ENCODE results near the gene RSPO1. TPM values are rescaled to one million over a fixed set of nuclear protein-coding genes. Genes with fewer than 3 reads are reported as not detected.

The RSPO1 gene
- total and polyA plus RNA-seq, 2 experiments from 2014 or later = 0.22 TPM; not detected in 1

- in situ Hi-C loops (cut with MboI) = no loop called here
Measured at GRCh38 chr1:37612186-37612585, 22.5 kb downstream of the RSPO1 start.

DNA sequence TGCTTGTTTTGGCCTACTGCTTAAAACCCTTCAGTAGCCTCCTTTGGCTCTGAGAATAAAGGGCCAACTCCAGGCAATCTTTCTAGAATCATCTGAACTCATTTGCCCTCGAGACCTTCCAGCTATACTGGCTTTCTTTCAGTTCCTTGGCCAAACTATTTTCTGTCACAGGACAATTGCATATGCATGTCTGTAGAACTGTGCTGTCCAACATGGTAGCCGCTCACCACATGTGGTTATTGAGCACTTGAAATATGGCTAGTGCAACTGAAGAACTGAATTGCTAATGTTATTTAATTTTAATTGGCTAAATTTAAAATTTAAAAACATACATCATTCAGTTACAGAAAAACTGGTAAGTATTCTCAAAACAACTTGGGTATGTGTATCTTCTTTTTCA, 24.7 kb downstream of the RSPO1 start:
- no peaks in the 10 kb centered on the region for H3K9me2 ChIP-seq (ENCODE audit: insufficient read depth)
- 29 to 45% methylated on average over 2 of the region's 2 CpGs for whole genome bisulfite sequencing, 2 experiments (ENCODE audit: low coverage in 1 of 2, low lambda C conversion rate in 2 of 2, missing lambda C conversion rate in 2 of 2)
- H3K9me3 ChIP-seq (ENCODE audit: low read depth) = no peaks in the 10 kb centered on the region
- no peak overlapping the region for H3K4me3 ChIP-seq
- no peak for DNase-seq
- H3K9ac ChIP-seq = no peak overlapping the region
- no peaks in the 10 kb centered on the region for H3K36me3 ChIP-seq (ENCODE audit: low read depth)
- H3K4me1 ChIP-seq (ENCODE audit: insufficient read depth) = peaks cover 17% of the 10 kb centered on the region
- 0 out of 2 replicates have a peak, but pooled peaks cover under 1% of the 10 kb centered on the region for H3K27me3 ChIP-seq (replicated peaks; ENCODE audit: insufficient read depth)
- in situ Hi-C loops (cut with MboI) = loop anchor here (5.0 kb wide), 1 partner anchor 57 kb away; no protein-coding TSS in a partner anchor
- peaks cover 4% of the 10 kb centered on the region; the same call in 1 of the 2 replicates for H3F3A ChIP-seq (ENCODE audit: insufficient read depth)
- H2AFZ ChIP-seq = no peak overlapping the region
- H3K27ac ChIP-seq = no peak overlapping the region
- no peak overlapping the region for H3K4me2 ChIP-seq (ENCODE audit: unreplicated experiment)
- TF ChIP-seq EZH2 (IDR thresholded peaks at IDR 0.05; ENCODE audit: insufficient read depth, poor library complexity, severe bottlenecking) (no peak), EZH2phosphoT487 (IDR thresholded peaks at IDR 0.05; ENCODE audit: insufficient read depth, low read depth) (no peak)
- H4K20me1 ChIP-seq (ENCODE audit: insufficient read depth) = no peaks in the 10 kb centered on the region
- no peaks in the 10 kb centered on the region for H3K79me2 ChIP-seq (ENCODE audit: insufficient read depth)

More at GRCh38 chr1:37612186-37612585, 22.5 kb downstream of the RSPO1 start:
- Histone ChIP-seq H3K4me3 (no peak overlapping the region), H2AFZ (no peak overlapping the region), H3K9me3 (ENCODE audit: low read depth) (no peaks in the 10 kb centered on the region), H3K9me2 (ENCODE audit: insufficient read depth) (no peaks in the 10 kb centered on the region), H3K79me2 (ENCODE audit: insufficient read depth) (no peaks in the 10 kb centered on the region), H3K9ac (no peak overlapping the region), H3K27me3 (replicated peaks; ENCODE audit: insufficient read depth) (peaks cover 9% of the 10 kb centered on the region; the same call in 1 of the 2 replicates), H3K36me3 (ENCODE audit: low read depth) (no peaks in the 10 kb centered on the region), H4K20me1 (ENCODE audit: insufficient read depth) (no peaks in the 10 kb centered on the region), H3K27ac (no peak overlapping the region), H3K4me2 (ENCODE audit: unreplicated experiment) (no peak overlapping the region), H3F3A (ENCODE audit: insufficient read depth) (no peaks in the 10 kb centered on the region), H3K4me1 (ENCODE audit: insufficient read depth) (no peaks in the 10 kb centered on the region)
- WGBS, 2 experiments (ENCODE audit: low coverage in 1 of 2, low lambda C conversion rate in 2 of 2, missing lambda C conversion rate in 2 of 2) = 60% methylated on average over 4 of the region's 4 CpGs
- DNase-seq = no peak
- TF ChIP-seq EZH2 (IDR thresholded peaks at IDR 0.05; ENCODE audit: insufficient read depth, poor library complexity, severe bottlenecking) (no peak), EZH2phosphoT487 (IDR thresholded peaks at IDR 0.05; ENCODE audit: insufficient read depth, low read depth) (no peak)

DNA sequence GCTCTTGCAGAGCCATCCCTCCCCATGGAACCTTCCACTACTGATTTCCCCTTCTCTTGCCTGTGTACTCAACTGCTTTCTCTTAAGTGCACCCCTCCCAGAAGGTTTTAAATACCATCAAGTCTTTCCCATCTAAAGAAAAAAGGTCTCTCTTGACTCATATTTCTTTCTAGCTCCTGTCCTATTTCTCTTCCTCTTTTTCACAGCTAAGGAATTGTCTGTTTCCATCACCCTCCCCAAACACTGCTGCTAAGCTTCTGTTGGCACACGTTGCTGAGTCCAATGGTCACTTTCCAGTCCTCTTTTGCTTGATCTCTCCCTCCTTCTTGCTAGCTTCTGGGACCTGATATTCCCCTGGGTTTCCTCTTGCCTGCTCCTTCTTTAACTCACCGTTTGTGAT, 25.7 kb downstream of the RSPO1 start:
- Histone ChIP-seq H3K79me2 (ENCODE audit: insufficient read depth) (no peaks in the 10 kb centered on the region), H3F3A (ENCODE audit: insufficient read depth) (peaks cover 4% of the 10 kb centered on the region; the same call in 1 of the 2 replicates), H3K9me3 (ENCODE audit: low read depth) (no peaks in the 10 kb centered on the region), H3K9me2 (ENCODE audit: insufficient read depth) (no peaks in the 10 kb centered on the region), H2AFZ (no peak overlapping the region), H3K4me2 (ENCODE audit: unreplicated experiment) (no peak overlapping the region), H3K4me3 (no peak overlapping the region), H3K36me3 (ENCODE audit: low read depth) (no peaks in the 10 kb centered on the region), H3K27ac (no peak overlapping the region), H3K4me1 (ENCODE audit: insufficient read depth) (peaks cover 17% of the 10 kb centered on the region), H3K9ac (no peak overlapping the region), H4K20me1 (ENCODE audit: insufficient read depth) (no peaks in the 10 kb centered on the region), H3K27me3 (replicated peaks; ENCODE audit: insufficient read depth) (no peaks in the 10 kb centered on the region)
- 50% methylated on average over 2 of the region's 2 CpGs for WGBS, 2 experiments (ENCODE audit: low coverage in 1 of 2, low lambda C conversion rate in 2 of 2, missing lambda C conversion rate in 2 of 2)
- in situ Hi-C loops (cut with MboI) = loop anchor here (5.0 kb wide), 1 partner anchor 58 kb away; no protein-coding TSS in a partner anchor
- no peak for DNase-seq
- TF ChIP-seq EZH2 (IDR thresholded peaks at IDR 0.05; ENCODE audit: insufficient read depth, poor library complexity, severe bottlenecking) (no peak), EZH2phosphoT487 (IDR thresholded peaks at IDR 0.05; ENCODE audit: insufficient read depth, low read depth) (no peak)

GRCh38 chr1:37606481-37607263, 28.0 kb downstream of the RSPO1 start:
- Histone ChIP-seq H3K4me2 (ENCODE audit: unreplicated experiment) (peak overlapping the region; percentile 53), H2AFZ (peak overlapping the region; percentile 76), H3K4me1 (ENCODE audit: insufficient read depth) (peaks cover 17% of the 10 kb centered on the region), H4K20me1 (ENCODE audit: insufficient read depth) (no peaks in the 10 kb centered on the region), H3K27me3 (replicated peaks; ENCODE audit: insufficient read depth) (no peaks in the 10 kb centered on the region), H3K9ac (peak overlapping the region; percentile 45), H3K79me2 (ENCODE audit: insufficient read depth) (no peaks in the 10 kb centered on the region), H3K4me3 (peak overlapping the region; percentile 47), H3F3A (ENCODE audit: insufficient read depth) (peaks cover 4% of the 10 kb centered on the region; the same call in 1 of the 2 replicates), H3K9me3 (ENCODE audit: low read depth) (no peaks in the 10 kb centered on the region), H3K9me2 (ENCODE audit: insufficient read depth) (no peaks in the 10 kb centered on the region), H3K36me3 (ENCODE audit: low read depth) (no peaks in the 10 kb centered on the region), H3K27ac (peak overlapping the region; percentile 67)
- in situ Hi-C loops (cut with MboI) = loop anchor here (5.0 kb wide), 1 partner anchor 61 kb away; no protein-coding TSS in a partner anchor
- peak; percentile 82 for DNase-seq
- TF ChIP-seq EZH2phosphoT487 (IDR thresholded peaks at IDR 0.05; ENCODE audit: insufficient read depth, low read depth) = no peak
- no peak for TF ChIP-seq EZH2 (IDR thresholded peaks at IDR 0.05; ENCODE audit: insufficient read depth, poor library complexity, severe bottlenecking)
- WGBS, 2 experiments (ENCODE audit: low coverage in 1 of 2, low lambda C conversion rate in 2 of 2, missing lambda C conversion rate in 2 of 2) = 46 to 54% methylated on average over 15 of the region's 15 CpGs

Data from GM23248 (cell line).